Liver (tissue), 3 donors: ENCODE measurements around the gene RAC2.

Experiments used
- ATF3 ChIP-seq: IDR thresholded peaks from 2 replicates; pipeline ENCODE4 v1.6.1; 2016; ENCODE audit warnings: antibody characterized with exemption
- CTCF ChIP-seq: fragments of 150-350 bp; IDR thresholded peaks from 2 replicates; pipeline ENCODE4 v1.5.1; 2017; ENCODE audit warnings: improper control_type of control experiment, low read depth, low read length; ENCODE audit not compliant: missing input control
- EGR1 ChIP-seq, 2 donors: IDR thresholded peaks; 2 replicates each; pipeline ENCODE4 v1.6.1; 2016 to 2018; ENCODE audit warnings: antibody characterized with exemption in 2 of 2, low read depth in 2 of 2
- FOXA1 ChIP-seq: IDR thresholded peaks from 2 replicates; pipeline ENCODE4 v1.6.1; 2016; ENCODE audit warnings: antibody characterized with exemption
- GABPA ChIP-seq, 2 donors: IDR thresholded peaks in 1 of 2; conservative IDR thresholded peaks in 1 of 2; 2 replicates each; pipeline ENCODE4 v1.6.1; 2016; ENCODE audit warnings: antibody characterized with exemption in 2 of 2, mild to moderate bottlenecking in 1 of 2, moderate library complexity in 1 of 2
- HNF4G ChIP-seq: IDR thresholded peaks from 2 replicates; pipeline ENCODE4 v1.6.1; 2016; ENCODE audit warnings: antibody characterized with exemption
- JUND ChIP-seq, 2 donors: IDR thresholded peaks; 2 replicates each; pipeline ENCODE4 v1.6.1; 2016; ENCODE audit warnings: antibody characterized with exemption in 2 of 2
- MAX ChIP-seq: IDR thresholded peaks from 2 replicates; pipeline ENCODE4 v1.6.1; 2016; ENCODE audit warnings: antibody characterized with exemption
- RAD21 ChIP-seq, 2 donors: IDR thresholded peaks; 2 replicates each; pipeline ENCODE4 v1.6.1; 2016; ENCODE audit warnings: antibody characterized with exemption in 2 of 2, mild to moderate bottlenecking in 2 of 2
- REST ChIP-seq: IDR thresholded peaks from 2 replicates; pipeline ENCODE4 v1.6.1; 2016; ENCODE audit warnings: antibody characterized with exemption, mild to moderate bottlenecking
- TAF1 ChIP-seq: conservative IDR thresholded peaks from 2 replicates; pipeline ENCODE4 v1.6.1; 2016; ENCODE audit warnings: antibody characterized with exemption, mild to moderate bottlenecking
- YY1 ChIP-seq: IDR thresholded peaks from 2 replicates; pipeline ENCODE4 v1.6.1; 2016; ENCODE audit warnings: antibody characterized with exemption, mild to moderate bottlenecking
- ZBTB33 ChIP-seq: IDR thresholded peaks from 2 replicates; pipeline ENCODE4 v1.6.1; 2016; ENCODE audit warnings: antibody characterized with exemption
- donor health status: healthy.
- donor health status: healthy.

- TF ChIP-seq MAX (no peak), CTCF (no peak), GABPA (IDR thresholded peaks at IDR 0.05 in 1 of 2, conservative IDR thresholded peaks at IDR 0.05 in 1 of 2) (no peak), JUND (IDR thresholded peaks at IDR 0.05) (no peak), RAD21 (IDR thresholded peaks at IDR 0.05) (no peak), REST (no peak), ZBTB33 (no peak), ATF3 (no peak), EGR1 (IDR thresholded peaks at IDR 0.05; ENCODE audit: low read depth in 2 of 2) (no peak), YY1 (no peak), FOXA1 (no peak), HNF4G (no peak), TAF1 (no peak)
Measured at GRCh38 chr22:37284805-37285355, 40.8 kb upstream of the RAC2 start.
